Osteoblast (primary cell): ENCODE data around the gene GRID2IP. TPM values are rescaled to one million over a fixed set of nuclear protein-coding genes. Genes with fewer than 3 reads are reported as not detected.

ENCODE experiments used
- DNase-seq: peaks from one replicate; pipeline ENCODE4 v3.0.0; 2011; ENCODE audit warnings: low spot score, mixed read lengths; ENCODE audit not compliant: insufficient read length; ENCODE audit errors: missing footprints
- H2AFZ ChIP-seq: 2 replicates; pipeline ENCODE4 v1.6.0; 2011; ENCODE audit warnings: mild to moderate bottlenecking, low read length
- H3K27ac ChIP-seq: 2 replicates; pipeline ENCODE4 v1.5.1; 2011; ENCODE audit warnings: mild to moderate bottlenecking, low read depth, low read length, moderate library complexity
- H3K27me3 ChIP-seq: 2 replicates; pipeline ENCODE4 v1.6.0; 2012; ENCODE audit warnings: mild to moderate bottlenecking, control low read depth, inconsistent platforms, low read length, moderate library complexity; ENCODE audit not compliant: insufficient read depth
- H3K36me3 ChIP-seq: 2 replicates; pipeline ENCODE4 v1.5.1; 2011; ENCODE audit warnings: mild to moderate bottlenecking, low read length, control low read depth, moderate library complexity; ENCODE audit not compliant: insufficient read depth
- H3K4me1 ChIP-seq: 2 replicates; pipeline ENCODE4 v1.5.1; 2011; ENCODE audit warnings: mild to moderate bottlenecking, low read length, control low read depth, moderate library complexity; ENCODE audit not compliant: insufficient read depth
- H3K4me2 ChIP-seq: 2 replicates; pipeline ENCODE4 v1.6.0; 2011; ENCODE audit warnings: mild to moderate bottlenecking, low read length; ENCODE audit not compliant: insufficient read depth
- H3K4me3 ChIP-seq: fragments of 200-600 bp; sonication (generic); 3 replicates; pipeline ENCODE4 v1.5.1; 2012; ENCODE audit warnings: mild to moderate bottlenecking, low read length, inconsistent platforms; ENCODE audit not compliant: insufficient read depth
- H3K79me2 ChIP-seq: 2 replicates; pipeline ENCODE4 v1.6.0; 2012; ENCODE audit warnings: mild to moderate bottlenecking, low read length, control low read depth, inconsistent platforms; ENCODE audit not compliant: insufficient read depth
- H3K9me3 ChIP-seq: 2 replicates; pipeline ENCODE4 v1.5.1; 2011; ENCODE audit warnings: low read depth, low read length, control low read depth
- H4K20me1 ChIP-seq: 2 replicates; pipeline ENCODE4 v1.6.0; 2012; ENCODE audit warnings: mild to moderate bottlenecking, low read length, control low read depth; ENCODE audit not compliant: insufficient read depth
- CTCF ChIP-seq: IDR thresholded peaks from 2 replicates; pipeline ENCODE4 v1.5.1; 2011; ENCODE audit warnings: mild to moderate bottlenecking, low read depth, low read length, moderate library complexity; ENCODE audit errors: extremely low read depth
- total RNA-seq: library from RNA; depleted of rRNA; stranded (reverse); fragments of >200 nt; gene quantifications from 2 replicates; pipeline ENCODE4 v1.2.3, GENCODE V29; 2012

GRID2IP gene
- total RNA-seq, 1 donor, result not detected

GRCh38 chr7:6575281-6576023 is 24.2 kb upstream of the GRID2IP start:
- Histone ChIP-seq H3K4me1 (peaks cover 2% of the 10 kb centered on the region), H3K27ac (no peak overlapping the region), H3K4me3 (no peak overlapping the region), H4K20me1 (no peaks in the 10 kb centered on the region), H3K36me3 (peaks cover 3% of the 10 kb centered on the region), H3K79me2 (no peaks in the 10 kb centered on the region), H3K9me3 (no peaks in the 10 kb centered on the region), H3K4me2 (no peak overlapping the region), H2AFZ (no peak overlapping the region), H3K27me3 (no peaks in the 10 kb centered on the region)
- peak; percentile 72 for DNase-seq
- no peak for TF ChIP-seq CTCF

- H3K79me2 ChIP-seq, result no peaks in the 10 kb centered on the region
- no peaks in the 10 kb centered on the region for H3K27me3 ChIP-seq
- no peaks in the 10 kb centered on the region for H3K4me1 ChIP-seq
- no peak overlapping the region for H3K27ac ChIP-seq
- H2AFZ ChIP-seq, result no peak overlapping the region
- H3K9me3 ChIP-seq, result no peaks in the 10 kb centered on the region
- no peak for TF ChIP-seq CTCF
- DNase-seq, result peak; percentile 55
- H3K4me3 ChIP-seq, result no peak overlapping the region
- H3K4me2 ChIP-seq, result no peak overlapping the region
- no peaks in the 10 kb centered on the region for H4K20me1 ChIP-seq
- no peaks in the 10 kb centered on the region for H3K36me3 ChIP-seq
Measured at GRCh38 chr7:6571160-6571779, 20.0 kb upstream of the GRID2IP start.

- no peak overlapping the region for H3K4me2 ChIP-seq
- H3K36me3 ChIP-seq, result no peaks in the 10 kb centered on the region
- no peaks in the 10 kb centered on the region for H3K9me3 ChIP-seq
- H3K4me3 ChIP-seq, result no peak overlapping the region
- H4K20me1 ChIP-seq, result no peaks in the 10 kb centered on the region
- H3K27ac ChIP-seq, result no peak overlapping the region
- H3K79me2 ChIP-seq, result no peaks in the 10 kb centered on the region
- no peak for TF ChIP-seq CTCF
- H2AFZ ChIP-seq, result no peak overlapping the region
- no peak for DNase-seq
- no peaks in the 10 kb centered on the region for H3K27me3 ChIP-seq
- no peaks in the 10 kb centered on the region for H3K4me1 ChIP-seq
Measured at GRCh38 chr7:6567886-6568285, 16.6 kb upstream of the GRID2IP start.

GRCh38 chr7:6565655-6566054 is 14.4 kb upstream of the GRID2IP start:
- Histone ChIP-seq H3K36me3 (no peaks in the 10 kb centered on the region), H4K20me1 (no peaks in the 10 kb centered on the region), H3K9me3 (no peaks in the 10 kb centered on the region), H3K4me1 (no peaks in the 10 kb centered on the region), H3K4me2 (no peak overlapping the region), H3K79me2 (no peaks in the 10 kb centered on the region), H3K4me3 (no peak overlapping the region), H3K27ac (no peak overlapping the region), H2AFZ (no peak overlapping the region), H3K27me3 (no peaks in the 10 kb centered on the region)
- no peak for DNase-seq
- TF ChIP-seq CTCF, result no peak
